Sigmoid colon (tissue), 4 donors: Measurements from ENCODE around the gene CYP39A1.

Experiments used
- CTCF ChIP-seq, 4 experiments: fragments of 450-650 bp in 3 of 4; fragments of 200-600 bp in 1 of 4; IDR thresholded peaks; one replicate each; pipeline ENCODE4 v1.5.1; 2016 to 2019; ENCODE audit warnings: antibody characterized with exemption in 4 of 4, mild to moderate bottlenecking in 3 of 4, moderate library complexity in 2 of 4
- EP300 ChIP-seq, 4 donors: sonication (generic); formaldehyde crosslinking; IDR thresholded peaks; one replicate each; pipeline ENCODE4 v1.6.1; 2017; ENCODE audit warnings: antibody characterized with exemption in 4 of 4
- POLR2AphosphoS5 ChIP-seq, 4 donors: sonication (generic); formaldehyde crosslinking; IDR thresholded peaks; one replicate each; pipeline ENCODE4 v1.6.1; 2017; ENCODE audit warnings: antibody characterized with exemption in 4 of 4

GRCh38 chr6:46657642-46658041 is 5.0 kb upstream of the CYP39A1 start:
- TF ChIP-seq CTCF (IDR thresholded peaks at IDR 0.05) (no peak), EP300 (IDR thresholded peaks at IDR 0.05) (no peak), POLR2AphosphoS5 (IDR thresholded peaks at IDR 0.05) (no peak)
